HK-2 (cell line): ENCODE data around the gene DEPP1.

Source experiments
- DNase-seq: peaks from one replicate; pipeline ENCODE4 v3.0.0-alpha.2; 2018; ENCODE audit not compliant: unreplicated experiment

DEPP1 gene

DNA sequence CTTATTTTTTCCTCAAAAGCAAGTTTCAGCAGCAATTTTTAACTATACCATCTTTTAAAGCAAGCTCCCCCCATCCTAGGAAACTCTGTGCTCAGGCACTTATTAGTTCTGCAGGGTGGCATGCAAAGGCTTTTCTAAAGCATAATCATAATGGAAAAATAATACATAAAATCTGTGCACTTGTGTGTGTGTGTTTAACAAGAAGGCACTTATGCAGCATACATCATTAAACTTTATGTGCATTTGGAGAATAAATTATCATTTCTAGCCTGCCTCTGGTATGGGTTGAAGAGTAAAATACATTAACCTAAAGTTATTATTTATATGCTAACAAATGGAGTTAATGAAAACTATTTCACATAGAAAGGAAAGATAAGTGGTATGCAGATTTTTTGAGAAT, 24.6 kb downstream of the DEPP1 start:
- no peak for DNase-seq

DNA sequence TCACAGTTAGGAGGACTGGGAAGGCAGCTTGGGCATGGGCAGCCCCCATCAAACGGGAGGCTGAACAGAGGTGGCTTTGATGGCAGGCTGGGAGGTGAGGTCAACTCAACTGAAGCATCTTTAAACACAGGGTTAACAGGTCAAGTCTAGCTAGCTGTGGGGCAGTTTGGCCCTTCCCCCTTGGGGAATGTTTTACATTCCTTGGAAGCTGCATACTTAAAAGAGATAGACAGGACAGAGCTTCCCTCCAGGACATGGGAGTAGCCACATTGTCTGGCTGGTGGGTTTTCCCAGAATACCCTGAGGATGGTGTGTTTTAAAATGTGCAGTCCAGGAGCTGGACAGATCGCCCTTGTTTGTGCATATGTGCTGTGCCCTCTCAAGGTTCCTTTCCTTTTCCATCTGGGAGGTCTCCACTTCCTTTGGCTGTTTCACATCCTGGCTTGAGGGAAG, 25.8 kb downstream of the DEPP1 start:
- no peak for DNase-seq

DNA sequence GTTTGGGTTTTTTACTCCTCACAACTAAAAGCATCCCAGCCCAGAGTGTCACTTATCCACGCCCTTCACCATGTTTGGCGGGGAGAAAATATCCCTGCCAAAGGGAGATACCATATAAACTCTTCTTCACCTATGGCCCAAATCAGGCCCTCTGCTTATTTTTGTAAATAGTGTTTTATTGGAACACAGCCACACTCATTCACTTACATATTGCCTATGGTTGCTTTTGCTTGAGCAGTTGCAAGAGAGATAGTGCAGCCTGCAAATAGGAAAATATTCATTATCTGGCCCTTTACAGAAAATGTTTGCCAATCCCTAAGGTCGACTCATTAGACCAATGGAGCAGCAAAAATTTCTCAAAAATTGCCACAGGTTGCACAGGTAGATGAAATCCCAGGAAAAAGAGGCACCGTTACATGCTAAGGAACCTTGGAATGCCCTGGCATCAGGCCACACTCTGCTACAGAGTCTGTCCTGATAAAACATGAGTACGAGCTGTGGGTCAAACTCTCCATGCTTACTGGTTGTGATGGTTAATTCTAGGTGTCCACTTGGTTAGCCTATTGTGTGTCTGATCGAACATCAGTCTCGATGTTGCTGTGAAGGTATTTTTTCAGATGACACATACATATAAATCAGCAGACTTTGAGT, 26.9 kb downstream of the DEPP1 start:
- DNase-seq: no peak

DNA sequence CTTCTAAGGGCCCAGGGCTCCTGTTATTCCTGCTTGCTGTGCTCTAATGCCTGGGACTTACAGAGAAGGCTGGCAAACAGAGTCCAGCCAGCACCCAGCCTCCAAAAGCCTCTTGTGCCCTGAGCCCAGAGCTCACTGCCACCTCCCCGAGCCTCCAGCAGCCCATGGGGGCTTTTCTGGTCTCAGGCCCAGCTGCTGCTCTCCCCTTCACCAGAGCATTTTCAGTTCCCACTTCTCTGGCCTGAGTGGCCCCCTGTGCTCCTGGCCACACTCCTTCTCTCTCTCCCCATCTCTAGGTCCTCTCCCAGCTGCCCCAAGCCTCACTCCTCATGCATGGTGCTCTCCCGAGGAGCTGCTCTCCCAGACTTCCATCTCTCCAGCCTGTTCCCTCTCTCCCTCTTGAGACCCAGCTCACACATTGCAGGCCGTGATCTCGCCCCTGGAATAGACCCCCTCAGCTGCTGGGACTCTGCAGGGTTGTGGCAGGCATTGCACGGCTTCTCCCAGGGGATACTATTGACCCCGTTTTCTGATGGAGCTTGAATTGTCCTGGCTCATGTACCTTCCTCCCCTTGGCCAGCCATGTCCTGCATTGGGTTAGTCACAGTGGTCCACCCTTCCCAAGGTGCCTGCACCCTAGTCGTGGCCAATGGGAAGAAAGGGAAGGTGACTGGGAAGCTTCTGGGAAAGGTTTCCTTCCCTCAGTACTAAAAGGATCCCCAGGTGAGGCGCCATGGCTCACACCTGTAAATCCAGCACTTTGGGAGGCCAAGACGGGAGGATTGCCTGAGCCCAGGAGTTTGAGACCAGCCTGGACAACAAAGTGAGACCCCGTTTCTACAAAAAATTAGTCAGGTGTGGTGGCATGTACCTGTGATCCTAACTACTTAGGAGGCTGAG, 28.0 kb downstream of the DEPP1 start:
- no peak for DNase-seq

DNA sequence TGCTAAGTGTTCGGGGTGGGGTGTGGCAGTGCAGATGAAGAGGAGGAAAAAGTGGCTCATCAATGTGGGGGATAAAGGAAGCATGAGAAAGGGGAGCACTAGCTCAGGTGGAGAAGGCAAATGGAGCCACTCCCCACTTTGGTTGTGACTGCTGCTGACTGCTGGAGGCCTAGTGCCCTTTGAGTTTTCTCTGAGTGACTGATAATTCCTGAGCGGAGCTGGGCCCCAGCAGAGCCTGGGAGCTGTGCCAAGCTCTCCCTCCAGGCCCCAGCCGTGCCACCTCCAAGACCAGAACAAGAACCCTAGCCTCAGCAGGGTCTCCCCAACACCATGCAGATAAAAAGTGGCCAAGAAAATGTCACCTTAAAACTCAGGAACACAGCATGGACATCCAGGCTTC, 28.7 kb downstream of the DEPP1 start:
- no peak for DNase-seq

DNA sequence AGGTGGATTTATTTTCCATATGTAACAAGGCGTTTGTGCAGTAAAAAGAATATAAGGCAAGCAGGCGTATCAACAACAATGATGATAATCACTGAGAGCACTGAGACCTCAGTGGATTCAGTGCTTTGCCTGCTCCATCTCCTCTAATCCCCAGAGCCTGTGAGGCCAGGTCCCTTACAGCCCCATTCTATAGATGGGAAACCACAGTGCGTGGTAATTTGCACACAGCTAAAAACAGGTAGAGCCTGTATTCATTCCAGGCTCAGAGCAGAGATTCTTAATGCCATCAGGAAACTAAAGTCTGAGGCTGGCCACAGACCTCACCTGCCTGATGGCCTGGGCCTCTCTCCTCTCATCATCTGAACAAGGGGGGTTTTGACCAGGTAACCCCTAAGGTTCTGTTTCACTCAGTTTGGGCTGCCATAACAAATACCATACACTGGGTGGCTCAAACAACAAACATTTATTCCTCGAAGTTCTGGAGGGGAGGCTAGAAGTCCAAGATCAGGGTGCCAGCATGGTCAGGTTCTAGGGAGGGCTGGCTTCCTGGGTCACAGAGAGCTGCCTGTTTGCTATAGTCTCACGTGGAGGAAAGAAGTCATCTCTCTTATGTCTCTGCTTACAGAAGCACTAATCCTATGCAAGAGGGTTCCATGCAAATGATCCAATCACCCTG, 29.3 kb downstream of the DEPP1 start:
- no peak for DNase-seq

DNA sequence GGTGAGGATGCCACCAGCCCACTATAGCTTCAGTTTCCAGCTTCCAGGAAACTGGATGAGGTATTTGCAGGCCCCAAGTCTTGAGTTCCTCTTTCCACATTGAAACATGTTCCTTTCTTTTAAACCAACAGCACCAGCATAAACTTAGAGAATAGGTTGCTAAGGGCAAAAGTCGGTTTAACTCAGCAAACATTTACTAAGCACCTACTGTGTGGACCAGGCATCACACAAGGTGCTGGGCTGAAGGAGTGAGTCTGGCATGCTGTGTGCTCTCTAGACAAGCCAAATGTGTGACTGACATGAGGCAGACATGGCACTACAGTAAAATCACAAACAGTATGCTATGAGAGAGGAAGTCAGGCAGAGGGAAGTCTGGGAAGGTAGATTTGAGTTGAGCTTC, 30.0 kb downstream of the DEPP1 start:
- no peak for DNase-seq

DNA sequence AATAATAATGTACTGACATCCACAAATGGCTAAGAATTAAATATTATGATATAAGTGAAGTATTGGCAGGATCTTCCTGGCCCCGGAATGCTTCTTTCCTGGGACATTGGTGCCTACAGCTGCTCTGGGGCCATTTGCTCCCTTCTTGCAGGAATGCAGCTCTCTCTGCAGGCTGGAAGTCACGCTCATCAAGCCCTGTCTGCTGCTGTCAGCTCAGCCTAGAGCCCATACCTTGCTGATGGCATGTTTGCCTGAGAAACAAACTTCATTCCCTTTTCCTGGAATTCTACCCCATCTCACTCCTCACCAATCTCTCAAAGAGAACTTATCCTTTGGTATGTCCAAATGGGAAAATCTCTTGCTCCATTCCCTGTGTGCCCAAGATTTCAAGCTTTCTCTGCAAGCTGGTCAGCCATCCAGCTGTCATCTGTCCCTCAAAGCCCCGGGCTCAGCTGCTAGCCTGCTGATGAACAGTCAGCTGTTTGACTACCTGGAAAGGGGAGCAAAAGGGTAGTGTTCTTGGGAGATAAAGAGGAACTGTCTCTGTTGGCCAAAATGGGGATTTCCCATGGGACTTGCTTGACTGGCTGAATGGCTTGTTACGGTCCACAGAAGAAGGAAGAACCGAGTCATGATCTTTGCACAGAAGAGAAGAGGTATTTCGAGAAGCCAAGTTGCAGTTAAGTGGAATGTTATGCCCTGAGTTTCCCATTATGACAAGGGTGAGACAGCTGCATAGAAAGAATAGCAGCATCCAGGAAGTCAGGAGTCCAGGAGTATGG, 31.0 kb downstream of the DEPP1 start:
- DNase-seq: no peak

DNA sequence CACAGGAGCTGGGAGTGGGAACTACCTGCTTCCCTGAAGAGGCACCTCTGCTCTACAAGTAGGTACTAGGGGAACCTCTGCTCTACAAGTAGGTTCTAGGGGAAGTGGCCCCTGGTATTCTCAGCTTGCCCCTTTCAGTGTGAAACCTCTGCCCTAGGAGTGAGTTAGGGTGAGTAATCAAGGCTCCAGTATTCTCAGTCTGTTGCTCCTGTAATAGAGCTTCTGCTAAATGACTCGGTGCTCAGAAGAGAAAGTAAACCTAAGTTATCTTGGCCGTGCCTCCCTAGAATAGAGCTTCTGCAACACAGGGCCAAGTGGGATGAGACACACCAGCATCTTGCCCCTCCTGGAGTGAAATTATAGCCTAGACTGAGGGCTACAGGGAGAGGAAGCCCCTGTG, 32.4 kb downstream of the DEPP1 start:
- DNase-seq: no peak

DNA sequence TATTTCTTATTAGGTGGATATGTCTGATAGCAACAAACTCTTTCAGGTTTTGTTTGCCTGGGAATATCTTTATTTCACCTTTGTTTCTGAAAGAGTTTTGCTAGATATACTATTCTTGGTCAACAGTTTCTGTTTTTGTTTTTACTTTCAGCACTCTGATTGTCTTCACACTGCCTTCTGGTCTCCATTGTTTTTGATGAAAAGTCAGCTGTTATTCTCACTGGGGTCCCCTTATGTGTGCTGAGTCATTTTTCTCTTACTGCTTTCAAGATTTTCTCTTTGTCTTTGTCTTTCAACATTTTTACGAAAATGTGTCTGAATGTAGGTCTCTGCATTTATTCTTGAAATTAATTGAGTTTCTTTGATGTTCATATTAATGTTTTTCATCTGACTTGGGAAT, 34.3 kb downstream of the DEPP1 start:
- no peak for DNase-seq

DNA sequence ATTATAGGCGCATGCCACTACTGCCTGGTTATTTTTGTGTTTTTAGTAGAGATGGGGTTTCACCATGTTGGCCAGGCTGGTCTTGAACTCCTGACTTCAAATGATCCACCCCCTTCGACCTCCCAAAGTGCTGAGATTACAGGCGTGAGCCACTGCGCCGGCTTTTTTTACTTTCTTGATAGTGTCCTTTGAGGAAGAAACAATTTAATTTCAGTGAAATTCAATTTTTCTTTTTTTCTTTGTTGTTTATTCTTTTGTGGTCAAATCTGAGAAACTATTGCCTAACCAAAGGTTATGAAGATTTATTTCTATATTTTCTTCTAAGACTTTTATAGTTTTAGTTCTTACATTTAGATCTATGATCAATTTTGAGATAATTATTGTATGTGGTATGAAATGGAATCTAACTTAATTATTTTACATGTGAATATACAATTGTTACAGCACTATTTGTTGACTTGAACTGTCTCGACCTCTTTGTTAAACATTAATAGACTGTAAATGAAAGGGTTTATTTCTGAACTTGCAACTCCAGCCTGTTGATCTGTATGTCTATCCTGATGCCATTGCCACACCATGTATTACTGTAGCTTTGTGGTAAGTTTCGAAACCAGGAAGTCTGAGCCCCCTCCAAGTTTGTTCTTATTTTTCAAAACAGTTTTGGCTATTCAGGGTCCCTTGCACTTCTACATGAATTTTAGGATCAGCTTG, 38.8 kb downstream of the DEPP1 start:
- DNase-seq: no peak

DNA sequence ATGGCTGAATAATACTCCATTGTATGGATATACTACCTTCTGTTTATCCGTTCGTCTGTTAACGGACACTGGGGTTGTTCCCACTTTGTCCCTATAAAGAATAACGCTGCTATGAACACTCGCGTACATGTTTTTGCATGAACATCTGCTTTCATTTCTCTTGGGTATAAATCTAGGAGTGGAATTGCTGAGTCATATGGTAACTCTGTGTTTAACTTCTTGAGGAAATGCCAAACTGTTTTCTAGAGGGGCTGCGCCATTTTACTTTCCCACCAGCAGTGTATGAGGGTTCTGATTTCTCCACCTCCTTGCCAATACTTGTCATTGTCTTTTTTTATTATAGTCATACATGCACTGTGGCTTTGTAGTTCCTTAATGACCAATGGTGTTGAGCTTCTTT, 39.7 kb downstream of the DEPP1 start:
- no peak for DNase-seq

DNA sequence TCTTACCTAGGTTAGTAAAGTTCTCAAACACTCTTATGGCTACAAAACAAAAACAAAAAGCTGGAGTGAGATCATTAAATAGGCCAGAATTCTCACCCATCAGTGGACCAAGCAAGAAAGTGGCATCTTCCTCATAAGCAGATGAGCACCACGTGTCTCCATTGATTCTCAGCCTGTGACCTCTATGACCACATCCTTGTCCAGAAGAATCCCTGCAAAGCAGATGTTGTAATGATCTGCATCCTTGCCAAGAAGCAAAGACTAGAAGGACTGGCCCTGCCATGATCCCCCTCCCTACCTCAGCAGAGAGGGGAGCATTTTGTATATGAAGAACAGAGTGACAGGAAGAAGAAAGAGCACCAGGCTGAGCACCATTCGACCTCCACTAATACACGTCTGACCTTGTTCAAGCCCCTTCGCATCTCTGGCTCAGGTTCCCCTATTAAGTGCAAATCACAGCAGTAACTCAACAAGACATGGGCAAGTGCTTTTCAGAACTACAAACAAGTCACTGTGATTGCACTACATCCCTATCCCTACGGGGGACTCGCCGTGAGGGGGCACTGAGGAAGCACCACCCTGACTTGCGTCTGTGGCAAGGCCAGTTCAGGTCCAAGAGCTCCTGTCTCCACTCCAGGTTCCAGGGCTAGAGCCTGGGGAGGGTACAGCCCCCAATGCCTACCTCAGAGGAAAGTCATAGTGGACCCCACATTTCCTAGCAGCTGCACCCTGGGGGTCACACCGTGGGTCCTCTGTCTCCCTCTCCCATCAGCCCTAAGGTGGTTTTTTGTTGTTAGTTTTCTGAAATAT, 41.2 kb downstream of the DEPP1 start:
- DNase-seq: no peak

DNA sequence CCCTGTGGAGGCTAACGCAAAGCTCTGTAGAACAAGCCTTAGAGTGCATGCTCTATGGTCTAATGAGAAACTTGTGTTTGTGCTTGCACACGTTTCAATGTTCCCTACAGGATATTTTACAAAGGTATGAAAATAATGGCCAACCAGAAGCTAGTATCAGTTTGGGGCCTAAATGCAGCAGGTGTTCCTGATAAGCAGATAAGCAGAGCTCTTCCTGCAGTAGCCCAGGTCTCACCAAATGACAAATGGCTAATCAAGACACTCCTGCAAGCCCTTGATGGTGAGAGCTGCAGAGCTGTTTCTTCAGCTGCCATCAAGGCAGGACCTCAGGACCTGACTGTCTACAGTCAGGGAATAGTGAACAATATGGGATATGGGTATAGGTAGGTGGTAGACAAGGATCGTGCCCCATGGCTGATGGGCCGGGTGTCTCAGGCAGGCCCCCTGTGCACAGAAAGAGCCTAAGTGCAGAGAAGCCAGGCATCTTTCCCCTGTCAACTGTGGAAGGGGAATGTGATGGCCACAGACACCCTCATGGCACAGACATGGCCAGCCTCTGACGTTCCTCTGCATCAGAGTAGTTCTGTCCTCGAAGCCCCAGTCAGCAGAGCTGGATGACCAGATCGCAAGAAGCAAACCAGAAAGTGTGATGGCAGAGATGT, 42.2 kb downstream of the DEPP1 start:
- DNase-seq: no peak

DNA sequence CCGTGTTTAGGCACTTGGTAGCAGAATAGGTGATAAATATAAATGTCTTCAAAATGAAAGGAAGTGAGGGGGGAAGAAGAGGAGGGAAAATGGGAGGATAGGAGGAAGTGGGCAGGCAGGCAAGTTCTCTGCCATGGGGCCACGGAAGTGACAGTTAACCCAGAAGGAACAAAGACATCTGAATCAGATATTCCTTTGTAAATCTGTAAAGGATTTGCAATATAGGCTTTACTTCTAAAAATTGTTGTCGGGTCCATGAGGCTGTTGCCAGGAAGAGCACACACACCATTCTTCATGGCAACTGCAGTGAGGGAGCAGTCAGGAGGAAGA, 42.7 kb downstream of the DEPP1 start:
- no peak for DNase-seq

DNA sequence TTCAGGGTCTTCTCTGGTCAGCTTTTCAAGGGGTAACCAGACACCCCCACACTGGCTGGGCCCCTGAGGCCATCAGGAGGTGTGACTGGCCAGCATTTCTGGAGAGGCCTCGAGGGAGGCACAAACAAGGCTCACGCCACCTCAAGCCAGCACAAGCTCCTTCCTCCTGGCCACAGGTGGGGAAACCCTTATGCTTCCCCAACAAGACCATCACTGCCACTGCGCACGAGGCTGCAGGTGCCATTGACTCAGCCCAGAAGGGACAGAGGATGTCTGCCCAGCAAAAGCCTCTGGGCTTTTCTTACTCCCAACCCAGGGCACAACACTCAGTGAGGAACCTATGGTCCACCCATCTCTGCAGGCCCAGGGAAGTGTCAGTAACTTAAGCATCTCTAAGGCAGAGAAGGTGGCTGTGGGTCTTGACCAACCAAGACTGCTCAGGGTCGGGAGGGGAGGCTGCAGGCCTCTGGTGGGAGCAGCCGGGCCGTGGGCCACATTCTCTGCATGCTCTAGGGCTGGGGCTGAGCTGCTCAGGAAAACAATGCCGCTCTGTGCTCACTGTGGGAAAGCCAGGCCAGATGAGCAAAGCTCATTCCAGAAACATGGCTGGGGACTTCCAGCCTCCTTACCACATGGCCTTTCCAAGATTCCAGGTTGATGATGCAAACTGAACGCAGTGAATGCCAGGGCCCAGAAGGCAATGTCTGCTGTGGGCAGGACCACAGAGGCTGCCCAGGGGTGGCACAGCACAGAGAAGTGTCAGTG, 43.2 kb downstream of the DEPP1 start:
- peak; percentile 69 for DNase-seq

DNA sequence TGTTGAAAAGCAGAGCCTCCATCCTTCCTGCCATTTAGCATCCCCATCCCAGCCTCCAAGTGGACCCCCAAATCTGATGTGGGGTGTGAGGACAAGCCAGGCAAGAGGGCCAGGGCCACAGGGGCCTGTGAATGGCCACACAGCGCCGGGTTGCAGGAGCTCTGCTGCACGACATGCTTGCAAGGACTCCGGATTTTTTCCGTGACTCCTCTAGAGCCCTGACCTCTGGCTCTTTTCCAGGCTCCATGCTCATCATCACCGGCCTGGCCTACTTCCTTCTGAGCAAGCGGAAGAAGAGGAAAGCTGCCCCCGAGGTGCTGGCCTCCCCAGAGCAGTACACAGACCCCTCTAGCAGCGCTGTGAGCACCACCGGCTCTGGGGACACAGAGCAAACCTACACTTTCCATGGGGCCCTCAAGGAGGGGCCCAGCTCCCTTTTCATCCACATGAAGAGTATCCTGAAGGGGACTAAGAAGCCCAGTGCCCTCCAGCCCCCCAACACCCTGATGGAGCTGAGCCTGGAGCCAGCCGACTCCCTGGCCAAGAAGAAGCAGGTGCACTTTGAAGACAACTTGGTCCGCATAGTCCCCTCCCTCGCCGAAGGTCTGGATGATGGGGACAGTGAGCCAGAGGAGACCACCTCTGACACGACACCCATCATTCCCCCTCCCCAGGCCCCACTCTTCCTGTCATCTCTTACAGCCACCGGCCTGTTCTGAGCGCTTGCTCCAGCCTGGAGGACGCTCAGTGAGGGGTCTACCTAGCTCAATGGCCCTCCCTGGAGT, 44.0 kb downstream of the DEPP1 start:
- DNase-seq: no peak
